ENCODE measurements around the gene GRIN3B. TPM values are rescaled to one million over a fixed set of nuclear protein-coding genes. Genes with fewer than 3 reads are reported as not detected.

GRIN3B gene
- total and polyA plus RNA-seq, 7 donors: 0.04 to 0.14 TPM; not detected in 5

DNA sequence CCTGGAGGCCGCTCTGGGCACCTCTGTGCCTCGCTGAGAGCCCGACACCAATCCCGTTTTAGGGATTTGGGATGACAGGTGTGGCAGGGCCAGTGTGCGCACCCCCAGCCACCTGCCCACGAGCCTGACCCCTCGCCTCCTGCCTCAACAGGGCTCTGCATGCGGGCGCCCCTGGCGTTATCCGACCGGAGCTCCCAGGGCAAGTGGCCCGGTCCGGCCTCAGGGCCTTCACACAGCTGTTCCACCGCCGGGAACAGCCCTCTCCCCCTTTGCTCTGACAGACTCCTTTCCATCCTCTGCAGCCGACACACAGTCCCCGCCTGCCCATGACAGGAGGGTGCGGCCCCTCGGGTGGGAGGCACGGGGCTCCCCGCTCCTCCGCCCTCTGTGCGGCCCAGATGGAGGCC lies 23.2 kb upstream of the GRIN3B start:
- Histone ChIP-seq H3K4me1 (no peaks in the 10 kb centered on the region), H3K27me3 (no peaks in the 10 kb centered on the region), H3K4me3 (no peak overlapping the region), H3K27ac (no peak overlapping the region), H3K36me3 (peaks cover 0 to 3% (median 1%) of the 10 kb centered on the region in 4 donors), H3K9me3 (no peaks in the 10 kb centered on the region)
- no peak for TF ChIP-seq POLR2AphosphoS5 (IDR thresholded peaks at IDR 0.05)
- no peak for TF ChIP-seq POLR2A (IDR thresholded peaks at IDR 0.05)
- no peak for TF ChIP-seq EP300 (IDR thresholded peaks at IDR 0.05)
- TF ChIP-seq, protein P1, sequence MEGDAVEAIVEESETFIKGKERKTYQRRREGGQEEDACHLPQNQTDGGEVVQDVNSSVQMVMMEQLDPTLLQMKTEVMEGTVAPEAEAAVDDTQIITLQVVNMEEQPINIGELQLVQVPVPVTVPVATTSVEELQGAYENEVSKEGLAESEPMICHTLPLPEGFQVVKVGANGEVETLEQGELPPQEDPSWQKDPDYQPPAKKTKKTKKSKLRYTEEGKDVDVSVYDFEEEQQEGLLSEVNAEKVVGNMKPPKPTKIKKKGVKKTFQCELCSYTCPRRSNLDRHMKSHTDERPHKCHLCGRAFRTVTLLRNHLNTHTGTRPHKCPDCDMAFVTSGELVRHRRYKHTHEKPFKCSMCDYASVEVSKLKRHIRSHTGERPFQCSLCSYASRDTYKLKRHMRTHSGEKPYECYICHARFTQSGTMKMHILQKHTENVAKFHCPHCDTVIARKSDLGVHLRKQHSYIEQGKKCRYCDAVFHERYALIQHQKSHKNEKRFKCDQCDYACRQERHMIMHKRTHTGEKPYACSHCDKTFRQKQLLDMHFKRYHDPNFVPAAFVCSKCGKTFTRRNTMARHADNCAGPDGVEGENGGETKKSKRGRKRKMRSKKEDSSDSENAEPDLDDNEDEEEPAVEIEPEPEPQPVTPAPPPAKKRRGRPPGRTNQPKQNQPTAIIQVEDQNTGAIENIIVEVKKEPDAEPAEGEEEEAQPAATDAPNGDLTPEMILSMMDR (IDR thresholded peaks at IDR 0.05): no peak
- intact Hi-C loops (cut with DNase I): no loop called here
- no peak for DNase-seq
- 82 to 89% methylated on average over 24 of the region's 24 CpGs for WGBS, 2 donors

DNA sequence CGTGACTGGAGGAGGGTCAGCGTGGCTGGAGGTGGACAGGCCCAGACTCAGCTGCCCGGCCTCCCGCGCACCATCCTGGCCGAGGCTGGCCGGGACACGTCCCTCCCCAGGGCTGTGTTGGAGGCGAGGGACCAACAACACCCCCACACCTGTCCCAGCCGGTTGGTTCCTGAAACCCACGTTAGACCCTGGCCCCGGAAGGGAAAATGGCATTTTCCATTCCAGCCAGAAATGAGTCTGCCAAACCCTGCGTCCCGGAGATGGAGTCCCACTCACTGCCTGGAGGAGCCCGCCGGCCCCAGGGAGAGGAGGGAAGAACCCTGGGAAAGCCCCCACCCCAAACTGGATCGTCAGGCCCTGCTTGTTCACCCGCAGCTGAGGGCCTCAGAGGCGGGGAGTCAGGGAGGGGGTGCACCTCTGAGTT lies 20.9 kb upstream of the GRIN3B start:
- 78 to 79% methylated on average over 19 of the region's 19 CpGs for WGBS, 2 donors
- peaks cover 0 to 19% (median 15%) of the 10 kb centered on the region in 4 donors for H3K4me1 ChIP-seq
- no peaks in the 10 kb centered on the region for H3K27me3 ChIP-seq
- no peak overlapping the region for H3K27ac ChIP-seq
- no peak for DNase-seq
- H3K9me3 ChIP-seq: no peaks in the 10 kb centered on the region
- H3K4me3 ChIP-seq: no peak overlapping the region
- intact Hi-C loops (cut with DNase I): no loop called here
- TF ChIP-seq, protein P1 (IDR thresholded peaks at IDR 0.05): no peak
- TF ChIP-seq EP300 (IDR thresholded peaks at IDR 0.05) (no peak), POLR2A (IDR thresholded peaks at IDR 0.05) (no peak), POLR2AphosphoS5 (IDR thresholded peaks at IDR 0.05) (no peak)
- no peaks in the 10 kb centered on the region for H3K36me3 ChIP-seq

DNA sequence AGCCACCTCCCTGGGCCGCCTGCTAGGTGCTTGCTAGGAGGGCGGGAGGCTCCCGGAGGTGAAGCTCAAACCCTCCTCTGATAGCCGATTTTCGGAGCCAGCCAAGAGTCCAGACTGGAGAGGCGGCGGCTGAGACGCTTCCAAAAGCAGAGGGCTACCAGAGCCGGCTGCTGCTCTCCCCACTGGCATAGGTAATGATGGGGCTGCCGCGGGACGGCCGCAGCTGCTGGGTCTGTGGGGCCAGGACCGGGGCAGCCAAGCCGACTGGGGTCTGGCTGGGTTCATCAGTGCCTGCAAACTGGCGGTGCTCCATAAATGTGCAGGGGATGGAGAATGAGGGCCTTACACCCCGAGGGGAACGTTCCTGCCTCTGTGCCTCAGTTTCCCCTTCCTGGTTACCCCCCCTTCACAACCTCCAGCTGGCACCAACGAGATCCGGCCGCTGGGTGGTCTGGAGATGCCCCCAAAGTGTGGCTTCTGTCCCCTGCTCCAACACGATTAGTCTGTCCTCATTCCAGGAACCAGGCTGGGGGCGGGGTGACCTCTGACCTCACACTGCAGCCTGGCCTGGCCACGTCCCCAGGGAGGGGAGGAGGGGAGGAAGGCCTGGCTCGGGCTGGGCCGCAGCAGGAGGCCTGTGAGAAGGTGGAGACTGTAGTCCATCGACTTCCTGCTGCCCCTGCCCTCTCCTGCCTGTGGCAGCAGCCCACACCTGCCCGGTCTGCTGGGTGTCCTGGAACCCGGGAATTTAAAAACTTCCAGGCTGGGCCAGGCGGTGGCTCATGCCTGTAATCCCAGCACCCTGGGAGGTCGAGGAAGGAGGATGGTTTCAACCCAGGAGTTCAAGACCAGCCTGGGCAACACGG lies 19.9 kb upstream of the GRIN3B start:
- H3K4me1 ChIP-seq: peaks cover 0 to 28% (median 24%) of the 10 kb centered on the region in 4 donors
- H3K9me3 ChIP-seq: no peaks in the 10 kb centered on the region
- no peak for DNase-seq
- H3K27me3 ChIP-seq: no peaks in the 10 kb centered on the region
- intact Hi-C loops (cut with DNase I): loop anchor here (5.0 kb wide), 1 partner anchor 213 kb away; no protein-coding TSS in a partner anchor
- H3K27ac ChIP-seq: no peak overlapping the region
- no peaks in the 10 kb centered on the region for H3K36me3 ChIP-seq
- WGBS, 2 donors: 33 to 52% methylated on average over 32 of the region's 32 CpGs
- TF ChIP-seq EP300 (IDR thresholded peaks at IDR 0.05) (no peak), POLR2A (IDR thresholded peaks at IDR 0.05) (no peak), POLR2AphosphoS5 (IDR thresholded peaks at IDR 0.05) (no peak)
- TF ChIP-seq, protein P1 (IDR thresholded peaks at IDR 0.05): no peak
- no peak overlapping the region for H3K4me3 ChIP-seq

DNA sequence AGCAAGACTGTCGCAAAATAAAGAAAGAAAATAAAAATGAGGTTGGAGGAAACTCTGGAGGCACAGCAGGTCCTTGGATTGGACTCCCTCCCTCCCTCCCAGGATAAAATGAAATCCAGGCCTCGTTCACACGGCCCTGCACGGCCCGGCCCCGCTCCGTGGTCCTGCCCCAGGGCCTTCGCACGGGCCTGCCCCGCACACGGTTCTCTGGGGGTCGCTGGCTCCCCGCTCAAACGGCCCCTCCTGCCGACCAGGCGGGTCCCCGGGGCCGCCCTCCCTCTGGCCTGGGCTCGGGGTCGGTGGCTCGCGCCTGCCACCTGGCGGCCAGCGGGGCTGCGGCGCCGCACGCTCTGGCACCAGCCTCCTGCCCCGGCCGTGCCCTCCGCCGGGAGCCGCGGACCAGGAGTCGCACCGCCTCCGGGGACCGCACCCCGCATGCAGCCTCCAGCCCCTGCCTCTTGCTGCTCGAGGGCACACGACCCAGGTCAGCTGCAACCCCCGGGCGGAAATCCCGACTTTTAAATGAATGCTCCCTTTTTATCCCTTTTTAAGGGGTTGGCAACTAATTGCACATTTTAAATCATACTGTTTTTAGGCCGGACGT lies 17.6 kb upstream of the GRIN3B start:
- H3K36me3 ChIP-seq: peaks cover 0 to 12% (median 4%) of the 10 kb centered on the region in 4 donors
- H3K4me1 ChIP-seq: peaks cover 0 to 29% (median 26%) of the 10 kb centered on the region in 4 donors
- peak; percentile 80 for DNase-seq
- no peaks in the 10 kb centered on the region for H3K27me3 ChIP-seq
- H3K4me3 ChIP-seq: peak overlapping the region in 3 of 4 donors; percentile 28 to 42 (median 42)
- TF ChIP-seq, protein P1 (IDR thresholded peaks at IDR 0.05): peak in 3 of 4 experiments; percentile 48 to 97 (median 61)
- no peak for TF ChIP-seq POLR2A (IDR thresholded peaks at IDR 0.05)
- intact Hi-C loops (cut with DNase I): loop anchor here (1.0 to 5.0 kb wide), 3 partner anchors 61 to 215 kb away; partner anchors contain the start of gene CFD
- no peaks in the 10 kb centered on the region for H3K9me3 ChIP-seq
- 1 to 2% methylated on average over 46 of the region's 46 CpGs for WGBS, 2 donors
- peak overlapping the region; percentile 81 to 88 (median 86) for H3K27ac ChIP-seq

Measured in sigmoid colon (tissue), 7 donors.